HT-29 (cell line): Measurements from ENCODE around the gene NDUFB6. TPM values are rescaled to one million over a fixed set of nuclear protein-coding genes. Genes with fewer than 3 reads are reported as not detected.
A peak's percentile ranks its signal among the peaks of the same experiment; 100 is the strongest.
"Not testable (repeated sequence)": the region's sequence is repeated elsewhere in the genome, so short reads cannot be mapped to it uniquely, and the experiment has no call there.

ENCODE experiments used
- DNase-seq: peaks from one replicate; pipeline ENCODE4 v3.0.0-alpha.2; 2015; ENCODE audit warnings: low spot score
- total RNA-seq: library from RNA; depleted of rRNA; stranded (reverse); fragments of >200 nt; shearing (Covaris generic); gene quantifications from 2 replicates; pipeline ENCODE4 v1.2.3, GENCODE V29; 2014

The NDUFB6 gene
- total RNA-seq, 1 experiment from 2014 or later, result 37.8 TPM

DNA sequence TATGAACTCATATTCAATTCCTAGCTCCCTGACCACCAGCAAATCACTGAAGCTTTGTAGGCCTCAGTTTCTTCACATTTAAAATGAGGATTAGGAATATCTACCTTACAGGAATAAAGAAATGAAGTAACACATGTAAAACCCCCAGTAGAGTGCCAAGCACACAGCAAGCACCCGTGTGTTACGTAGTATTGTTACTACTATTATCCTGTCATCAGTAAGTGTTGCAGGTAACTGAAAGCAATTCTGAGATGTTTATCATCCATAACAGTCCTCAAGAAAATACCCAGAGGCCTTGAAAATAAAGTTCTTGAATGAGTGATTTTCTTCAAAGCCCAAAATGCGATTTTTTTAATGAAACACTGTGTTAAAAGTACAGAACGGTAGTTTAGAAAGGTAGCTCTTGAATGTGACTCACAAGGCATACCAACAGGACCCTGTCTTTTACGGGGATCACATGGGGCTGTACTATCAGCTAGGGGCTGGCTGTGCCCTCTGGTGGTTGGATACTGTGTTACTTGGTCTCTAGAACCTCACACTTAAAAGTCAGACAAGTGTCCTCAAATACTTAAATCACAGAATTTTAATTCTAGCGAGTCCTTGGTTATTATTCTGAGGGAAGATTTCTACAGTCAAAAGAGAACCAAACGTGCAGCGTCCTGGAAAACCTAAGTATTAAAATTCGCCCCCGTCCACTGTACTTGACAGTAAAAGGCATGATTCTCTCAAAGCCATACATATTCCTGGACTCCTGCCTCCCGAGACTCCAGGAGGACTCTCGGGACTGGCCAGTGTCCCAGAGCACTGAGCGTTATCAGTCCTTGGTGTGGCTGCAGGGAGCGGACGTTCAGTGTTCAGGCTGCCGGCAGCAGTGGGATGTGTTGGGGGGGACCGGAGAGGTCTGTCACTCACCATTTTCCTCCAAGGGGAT is 725 bp downstream of the NDUFB6 start:
- DNase-seq, result peak; percentile 92

DNA sequence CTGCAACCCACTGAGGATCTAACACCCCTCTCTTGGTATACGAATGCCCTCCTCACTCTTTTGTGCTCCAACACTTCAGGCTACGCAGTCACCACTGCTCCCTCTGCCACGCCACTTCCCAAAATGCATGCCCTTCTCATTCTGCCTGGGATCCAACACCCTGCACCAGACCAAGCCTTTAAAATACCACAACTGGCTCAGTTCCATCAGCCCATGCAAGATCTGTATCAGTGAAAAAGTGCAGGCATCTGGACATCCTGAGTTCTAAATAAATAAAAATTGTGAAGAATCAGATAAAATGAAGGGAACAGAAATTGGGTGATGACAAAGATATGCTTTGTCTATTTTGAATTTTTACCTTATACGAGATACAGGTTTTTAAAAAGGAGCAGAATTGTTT is 2.7 kb downstream of the NDUFB6 start:
- no peak for DNase-seq

DNA sequence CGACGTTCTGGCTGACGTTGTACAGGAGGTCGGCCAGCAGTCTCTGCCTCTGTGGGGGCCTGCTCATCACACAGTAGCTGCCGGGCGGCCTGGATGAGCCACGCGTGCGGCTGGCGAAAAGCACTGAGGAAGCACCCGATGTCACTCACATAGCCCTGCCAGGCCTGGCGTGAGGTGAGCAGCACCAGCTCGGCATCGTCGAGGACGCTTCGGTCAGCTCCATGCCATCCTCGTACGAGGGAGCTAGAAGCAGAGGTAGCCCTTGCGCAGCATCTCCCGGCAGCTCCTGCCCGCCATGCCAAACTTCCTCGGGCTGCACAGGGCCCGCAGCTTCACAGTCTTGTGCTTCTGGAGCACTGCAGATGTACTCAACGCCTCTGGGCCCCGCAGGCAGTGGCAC is 6.2 kb downstream of the NDUFB6 start:
- DNase-seq, result no peak

DNA sequence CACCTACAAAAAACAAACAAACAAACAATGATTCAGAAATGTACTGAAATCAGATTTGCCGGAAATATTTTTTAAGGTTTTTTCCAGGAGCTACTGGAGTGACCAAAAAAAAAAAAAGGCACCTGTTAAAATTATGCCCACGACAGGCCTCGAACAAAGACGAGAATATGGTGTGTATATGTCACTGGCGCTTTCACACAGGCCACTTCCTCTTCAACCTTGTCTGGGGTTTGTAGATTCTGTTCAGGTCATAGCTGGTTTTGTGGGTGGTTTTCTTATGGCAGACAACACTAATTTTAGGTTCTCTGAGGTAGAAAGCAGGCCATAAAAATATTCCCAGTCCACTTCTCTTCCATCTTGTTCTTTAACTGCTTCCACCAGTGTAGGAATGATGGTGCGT is 7.0 kb downstream of the NDUFB6 start:
- DNase-seq, result no peak

DNA sequence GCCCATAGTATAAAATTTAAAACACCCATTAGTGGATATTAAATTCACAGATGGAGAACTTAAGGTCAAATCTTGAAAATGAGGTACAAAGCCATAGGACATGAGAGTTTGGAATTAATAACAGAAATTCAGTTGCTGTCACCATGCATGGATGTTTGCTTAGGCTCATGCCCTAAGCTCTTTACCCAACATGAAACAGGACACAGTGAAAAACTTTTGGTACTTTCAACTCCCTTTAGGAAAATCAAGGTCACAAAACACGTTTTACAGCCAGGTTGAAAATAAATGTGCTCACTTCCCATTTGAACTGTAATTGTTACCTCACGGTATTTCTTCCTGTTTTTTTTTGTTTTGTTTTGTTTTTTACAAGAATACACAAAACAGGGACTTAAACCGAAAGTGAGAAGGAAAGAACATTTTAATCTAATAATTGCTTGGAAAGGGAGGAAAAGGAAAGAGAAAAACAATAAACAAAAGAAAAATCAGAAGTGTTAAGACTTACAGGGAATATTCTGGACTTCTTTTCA is 14.5 kb downstream of the NDUFB6 start:
- DNase-seq, result no peak

DNA sequence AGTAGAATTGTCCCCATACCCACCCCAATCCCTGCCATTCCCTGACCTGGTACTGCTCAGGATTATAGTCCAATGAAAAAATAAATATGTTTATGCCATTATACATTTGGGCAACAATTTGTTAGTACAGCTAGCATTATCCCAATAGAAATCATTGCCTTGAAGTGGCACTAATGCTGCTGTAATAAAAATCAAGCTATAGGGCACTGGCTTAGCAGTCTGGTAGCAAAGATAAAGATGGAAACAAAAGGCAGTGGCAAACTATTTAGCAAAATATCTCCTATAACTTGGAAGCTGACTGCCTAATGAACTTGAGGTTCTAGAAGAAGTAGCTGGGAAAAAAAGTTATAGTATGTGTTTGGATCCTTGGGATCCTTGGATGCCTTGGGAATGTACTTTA is 18.4 kb downstream of the NDUFB6 start:
- DNase-seq, result no peak

DNA sequence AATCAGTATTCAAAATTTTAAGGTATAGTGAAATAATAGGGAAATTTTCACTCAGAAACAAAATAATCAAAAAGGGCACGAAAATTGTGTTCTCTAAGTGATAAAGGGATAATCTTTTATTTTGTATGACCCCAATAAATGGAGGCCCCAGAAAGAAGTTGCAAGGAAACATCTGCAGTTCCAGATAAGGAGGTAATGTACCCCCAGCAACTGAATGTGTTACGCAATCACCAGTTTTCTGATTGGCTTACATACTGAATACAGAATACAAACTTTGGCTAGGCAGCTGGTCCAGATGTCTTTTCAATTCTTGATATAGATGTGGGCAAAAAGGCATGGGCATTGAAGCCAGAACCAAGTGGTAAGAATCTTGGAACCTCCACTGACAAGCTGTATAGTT is 18.9 kb downstream of the NDUFB6 start:
- DNase-seq, result no peak

DNA sequence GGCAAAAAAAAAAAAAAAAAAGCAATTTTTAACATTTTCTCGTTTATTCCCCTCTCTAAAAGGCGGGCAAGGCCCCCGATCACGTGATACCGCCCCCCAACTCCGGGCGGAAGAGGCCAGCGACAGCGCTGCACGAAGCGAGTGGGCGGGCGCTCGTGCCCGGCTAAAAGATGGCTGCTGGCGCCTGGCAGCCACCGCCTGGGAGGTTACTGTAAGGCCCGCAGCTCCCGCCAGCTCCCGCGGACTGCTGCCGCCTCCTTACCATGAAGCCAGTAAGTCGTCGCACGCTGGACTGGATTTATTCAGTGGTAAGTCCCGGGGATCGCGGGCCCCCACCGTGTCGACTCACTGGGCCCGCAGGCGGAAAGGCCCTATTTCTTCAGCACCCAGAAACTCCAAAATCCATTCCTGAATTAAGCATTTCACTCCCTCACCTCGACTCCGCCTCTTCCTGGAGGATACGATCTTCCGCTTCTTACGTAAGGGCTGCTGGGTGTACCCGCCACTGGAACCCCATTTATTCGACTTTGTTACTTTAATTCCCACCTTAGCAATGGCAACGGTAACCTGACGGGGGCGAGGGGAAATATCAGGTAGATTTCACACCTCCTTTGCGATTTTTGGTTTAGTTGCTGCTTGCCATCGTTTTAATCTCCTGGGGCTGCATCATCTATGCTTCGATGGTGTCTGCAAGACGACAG is 20.6 kb downstream of the NDUFB6 start, which contains the start of the genes SMIM27 and TOPORS:
SMIM27 (plus strand) TSS at position 156 of the 701 bp plus-strand sequence; CDS start at position 264, 108 bp downstream.
TOPORS (minus strand) TSS at position 415 of the 701 bp plus-strand sequence; CDS start at position 265, 150 bp downstream.
- DNase-seq, result peak; percentile 87

DNA sequence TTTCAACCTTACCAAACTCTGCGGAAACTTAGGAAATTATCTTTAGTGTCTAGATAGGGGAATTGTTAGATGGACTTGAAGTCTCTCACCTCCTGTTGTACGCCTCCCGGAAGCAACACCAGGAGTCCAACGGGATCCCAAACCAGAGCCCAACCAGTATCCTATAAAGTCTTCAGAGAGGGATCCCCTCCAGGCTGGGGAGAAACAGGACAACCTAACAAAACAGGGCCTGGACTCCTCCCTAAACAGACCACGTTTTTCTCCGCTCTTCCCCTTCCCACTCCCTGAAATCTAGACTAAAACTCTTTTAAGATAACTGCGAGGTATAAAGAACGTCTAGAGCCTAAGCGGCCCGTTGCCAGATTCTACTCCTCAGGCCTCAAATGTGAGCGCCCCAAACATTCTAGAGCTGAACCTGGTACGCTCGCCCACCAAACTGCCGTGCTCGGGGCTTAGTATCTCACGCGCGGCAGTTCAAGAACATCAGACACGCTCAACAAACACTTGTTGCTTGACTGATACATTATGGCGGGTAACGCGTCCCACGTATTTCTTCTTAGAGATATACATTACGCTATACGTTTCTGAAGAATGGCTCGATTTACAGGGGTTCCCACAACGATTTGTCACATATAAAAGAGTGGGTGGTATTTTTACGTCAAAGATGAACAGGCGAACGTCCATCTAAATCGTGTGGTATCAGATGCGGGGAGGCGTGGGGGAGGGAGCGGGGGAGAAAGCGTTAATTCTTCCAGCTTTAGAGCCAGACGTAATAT is 21.5 kb downstream of the NDUFB6 start:
- no peak for DNase-seq

DNA sequence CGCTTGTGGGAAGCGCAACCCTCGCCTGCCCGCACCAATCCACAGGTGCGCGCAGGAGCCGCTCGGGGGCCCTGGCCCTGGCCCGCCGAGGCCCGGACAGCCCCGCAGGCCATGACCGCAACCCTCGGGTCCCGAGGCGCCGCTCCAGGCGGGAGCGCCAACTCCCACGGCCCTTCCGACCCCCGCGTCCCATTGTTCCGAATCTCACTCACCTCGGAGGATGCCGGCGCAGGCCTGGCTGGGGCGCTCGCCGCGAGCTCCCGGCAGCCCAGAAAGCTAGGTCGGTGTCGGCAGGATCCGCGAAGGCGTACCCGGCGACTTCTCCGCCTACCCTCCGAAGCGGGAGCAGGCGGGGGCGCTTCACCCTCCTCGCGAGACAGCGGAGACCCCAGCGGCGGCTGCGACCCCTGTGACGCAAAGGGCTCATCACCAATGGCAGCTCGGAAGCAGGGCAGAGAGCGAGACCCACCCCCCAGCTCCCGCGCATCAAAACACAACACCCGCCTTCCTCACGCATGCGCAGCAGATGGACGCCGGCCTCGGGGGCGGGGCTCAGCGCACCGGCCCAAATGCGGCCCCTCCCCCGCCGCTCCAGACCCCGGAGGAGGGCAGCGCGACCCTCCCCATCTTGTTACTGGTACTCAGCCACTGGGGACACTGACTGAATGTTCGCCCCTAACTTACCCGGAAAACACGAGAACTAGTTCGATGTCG is 22.2 kb downstream of the NDUFB6 start:
- DNase-seq, result peak; percentile 86

DNA sequence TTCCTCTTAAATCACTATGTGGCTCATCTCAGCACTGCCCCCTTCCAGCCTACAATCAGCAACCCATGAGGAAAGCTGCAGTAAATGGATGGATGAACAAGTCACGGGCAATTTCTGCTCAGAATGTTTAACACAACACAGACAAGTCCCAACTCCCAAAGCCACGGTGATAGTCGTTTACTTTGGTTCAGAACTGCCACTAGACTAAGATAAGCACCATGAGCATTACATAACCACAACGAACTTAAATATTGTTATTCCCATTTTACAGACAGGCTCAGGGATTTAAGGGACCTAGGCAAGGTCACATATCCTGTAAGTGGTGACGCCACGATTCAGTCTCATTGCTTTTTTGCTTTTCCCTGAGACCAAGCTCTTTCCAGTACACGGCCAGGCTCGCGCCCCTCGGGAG is 22.8 kb downstream of the NDUFB6 start:
- DNase-seq, result peak; percentile 28

DNA sequence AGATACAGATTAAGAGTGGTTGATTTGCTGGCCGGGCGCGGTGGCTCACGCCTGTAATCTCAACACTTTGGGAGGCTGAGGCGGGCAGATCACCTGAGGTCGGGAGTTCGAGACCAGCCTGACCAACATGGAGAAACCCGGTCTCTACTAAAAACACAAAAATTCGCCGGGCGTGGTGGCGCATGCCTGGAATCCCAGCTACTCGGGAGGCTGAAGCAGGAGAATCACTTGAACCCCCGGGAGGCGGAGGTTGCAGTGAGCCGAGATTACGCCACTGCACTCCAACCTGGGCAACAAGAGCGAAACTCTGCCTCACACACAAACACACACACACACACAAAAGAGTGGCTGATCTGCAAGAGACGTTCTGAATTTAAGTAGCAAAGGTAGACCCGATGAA is 24.7 kb downstream of the NDUFB6 start:
- not testable (repeated sequence) for DNase-seq

DNA sequence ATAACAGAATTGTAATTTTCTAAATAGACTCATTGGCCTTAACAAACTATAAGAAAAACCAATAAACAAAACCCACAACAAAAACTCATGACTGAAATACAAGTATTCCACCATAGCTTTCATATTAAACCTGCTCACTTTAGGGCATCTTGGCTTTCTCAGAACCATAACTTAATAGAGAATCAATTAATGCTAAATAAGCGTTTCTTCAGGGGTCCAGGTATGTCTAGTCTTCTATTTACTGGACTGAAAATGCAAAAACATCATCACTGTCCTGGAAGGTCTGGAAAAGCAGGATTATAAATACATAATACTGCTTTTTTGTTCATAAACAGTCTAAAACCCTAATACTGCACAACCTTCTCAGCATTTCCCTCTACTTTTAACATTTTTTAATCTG is 27.1 kb downstream of the NDUFB6 start:
- no peak for DNase-seq

DNA sequence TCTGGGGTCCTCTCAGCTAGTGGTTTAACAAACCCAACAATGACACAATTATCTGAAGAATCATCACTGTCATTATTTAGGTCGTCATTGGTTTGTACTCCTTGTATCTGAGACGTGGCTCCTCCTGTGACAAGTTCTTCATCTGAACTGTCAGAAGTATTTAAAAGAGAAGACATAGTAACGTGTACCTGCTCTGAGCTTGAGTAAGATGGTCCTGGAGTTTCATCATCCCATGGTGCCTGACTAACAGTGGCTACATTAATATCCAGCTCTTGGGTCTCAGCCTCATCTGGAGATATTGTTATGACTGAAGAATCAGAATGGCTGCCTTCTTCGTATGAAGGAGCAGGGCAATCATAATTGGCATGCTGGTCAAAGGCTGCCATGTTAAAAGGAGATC is 29.9 kb downstream of the NDUFB6 start:
- no peak for DNase-seq

DNA sequence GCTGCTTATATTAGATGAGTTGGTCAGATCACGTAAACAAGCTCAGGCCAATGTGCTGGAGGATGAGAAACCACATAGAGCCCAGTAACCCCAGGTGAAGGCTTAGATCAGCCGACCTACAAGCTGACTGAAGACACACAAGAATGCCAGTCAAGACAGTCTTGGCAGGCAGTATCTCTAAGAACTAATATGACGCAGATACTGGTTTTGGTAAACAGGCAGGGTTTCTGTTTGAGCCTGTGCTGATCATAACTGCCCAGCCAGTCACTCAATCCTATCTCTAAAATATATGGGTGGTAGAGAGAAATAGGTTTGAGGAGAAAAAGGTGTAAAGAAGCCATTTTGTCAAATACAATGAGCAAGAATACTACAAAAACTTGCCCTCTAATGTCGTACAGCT is 39.1 kb downstream of the NDUFB6 start:
- no peak for DNase-seq

DNA sequence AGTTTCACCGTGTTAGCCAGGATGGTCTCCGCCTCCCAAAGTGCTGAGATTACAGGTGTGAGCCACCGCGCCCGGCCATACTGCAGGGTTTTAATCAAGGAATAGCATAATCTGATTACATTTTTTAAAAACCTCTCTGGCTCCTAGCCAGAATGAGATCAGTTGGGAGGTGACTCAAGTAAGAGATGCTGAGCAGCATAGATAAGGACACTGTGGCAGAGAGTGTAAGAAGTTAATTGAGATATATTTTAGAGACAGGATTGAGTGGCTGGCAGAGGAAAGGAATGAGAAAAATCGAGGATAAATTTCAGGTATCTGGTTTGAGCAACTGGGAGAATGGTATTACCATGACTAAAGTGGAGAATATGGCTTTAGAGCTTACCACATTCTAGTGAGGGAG is 39.6 kb downstream of the NDUFB6 start:
- no peak for DNase-seq

DNA sequence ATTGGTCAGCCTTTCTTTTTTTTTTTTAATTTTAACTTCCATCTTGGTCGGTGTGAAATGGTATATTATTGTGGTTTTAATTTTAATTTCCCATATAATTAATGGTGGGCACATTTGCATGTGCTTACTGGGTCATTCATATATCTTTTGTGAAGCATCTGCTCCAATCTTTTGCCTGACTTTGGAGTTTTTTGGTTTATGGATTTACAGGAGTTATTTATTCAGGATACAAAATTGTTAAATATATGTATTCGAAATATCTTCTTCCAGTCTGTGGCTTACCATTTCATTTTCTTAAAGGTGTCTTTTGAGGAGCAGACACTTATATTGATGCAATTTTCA is 46.3 kb downstream of the NDUFB6 start:
- no peak for DNase-seq

DNA sequence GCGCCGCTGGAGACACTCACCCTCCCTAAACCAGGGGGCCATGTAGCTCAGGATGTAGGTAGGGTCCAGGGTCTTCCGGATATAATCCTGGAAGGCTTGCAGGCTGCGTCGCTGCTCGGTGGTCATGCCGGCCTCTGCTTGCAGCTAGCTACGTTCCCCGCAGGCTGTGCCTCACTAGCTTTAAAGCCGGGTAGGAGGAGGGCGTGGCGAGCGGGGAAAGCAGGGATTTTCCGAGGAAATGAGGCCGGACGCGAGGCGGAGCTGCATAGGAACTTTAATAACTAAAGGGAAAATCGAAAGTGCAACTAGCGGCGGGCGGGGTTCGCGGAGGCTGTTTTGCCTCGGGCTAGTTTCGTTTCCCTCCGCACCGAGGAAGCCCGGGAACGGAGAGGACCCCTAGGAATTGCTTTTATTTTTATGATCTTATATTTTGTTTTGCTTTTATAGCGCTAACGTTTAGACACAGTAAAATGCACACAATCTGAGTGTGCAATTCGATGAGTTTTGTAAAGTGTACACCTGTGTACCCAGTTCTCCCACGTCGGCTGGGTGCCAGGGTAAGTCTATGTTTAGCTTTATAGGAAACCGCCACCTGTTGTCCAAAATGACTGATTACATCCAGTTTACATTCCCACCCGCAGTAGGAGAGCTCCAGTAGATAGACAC is 46.8 kb downstream of the NDUFB6 start, which contains the start of gene RIGI:
RIGI (minus strand) TSS at position 156 of the 666 bp plus-strand sequence; CDS start at position 126, 30 bp downstream.
- peak; percentile 92 for DNase-seq

DNA sequence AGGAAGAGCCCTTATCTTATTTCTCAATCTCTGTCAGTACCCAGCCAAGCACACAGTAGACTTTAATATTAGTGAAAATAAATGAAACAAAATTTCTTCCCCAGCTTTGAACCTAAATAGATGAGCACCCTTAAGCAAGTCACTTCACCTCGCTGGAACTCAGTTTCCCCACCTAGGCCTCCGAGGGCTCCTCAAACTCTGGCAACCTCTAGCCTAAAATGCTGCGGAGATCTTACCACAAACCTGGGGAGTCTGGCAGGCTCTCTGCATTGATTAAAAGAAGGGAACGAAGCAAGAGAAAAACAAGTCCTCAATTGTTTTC is 47.3 kb downstream of the NDUFB6 start:
- no peak for DNase-seq

DNA sequence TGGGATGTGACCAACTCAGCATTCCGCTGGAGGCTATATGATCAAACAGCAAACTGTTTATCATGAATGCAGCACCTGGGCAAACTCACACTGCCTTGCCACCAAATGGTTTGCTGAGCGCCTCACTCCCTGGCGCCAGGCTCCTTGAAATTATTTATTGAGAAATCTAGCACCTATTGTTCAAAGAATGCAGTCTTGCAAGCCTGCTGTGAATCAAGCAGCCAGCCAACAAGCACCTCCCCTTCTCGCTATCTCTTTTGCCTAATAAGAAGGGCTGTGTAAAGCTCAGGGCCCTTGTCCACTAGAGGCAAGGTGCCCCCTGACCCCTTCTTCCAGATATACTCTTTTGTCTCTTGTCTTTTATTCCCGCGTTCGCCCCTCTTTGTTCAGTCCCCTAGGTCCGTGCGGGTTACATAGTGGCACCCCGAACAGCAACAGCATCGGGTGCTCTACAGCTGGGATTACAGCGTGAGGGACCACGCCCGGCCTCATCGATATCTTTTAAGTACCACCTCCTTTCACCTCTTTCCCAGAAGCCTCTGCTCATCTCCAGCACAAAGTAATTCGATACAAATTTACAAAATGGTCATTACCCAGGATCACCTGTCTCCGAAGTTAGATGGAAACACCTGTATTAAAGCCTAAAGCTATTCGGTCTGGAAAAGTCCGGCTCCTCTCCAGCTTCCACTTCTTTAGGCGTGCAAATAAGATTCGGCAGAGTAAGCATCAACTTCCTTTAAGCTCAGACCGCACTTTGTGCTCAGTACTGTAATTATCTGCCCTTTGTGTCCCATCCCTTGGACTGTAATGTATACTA is 47.9 kb downstream of the NDUFB6 start:
- peak; percentile 56 for DNase-seq
